Neural progenitor cell (in vitro differentiated cells): Measurements from ENCODE around the gene TMEM266. TPM values are rescaled to one million over a fixed set of nuclear protein-coding genes. Genes with fewer than 3 reads are reported as not detected.

Experiments
- DNase-seq: peaks from one replicate; pipeline ENCODE4 v3.0.0-alpha.2; 2016; ENCODE audit warnings: low spot score
- H2AFZ ChIP-seq: fragments of 200-600 bp; sonication (generic); replicated peaks from 2 replicates; pipeline ENCODE4 v1.6.1; 2016; ENCODE audit warnings: antibody characterized with exemption
- H3F3A ChIP-seq: fragments of 200-600 bp; sonication (generic); 2 replicates; pipeline ENCODE4 v1.6.1; 2016; ENCODE audit warnings: antibody characterized with exemption, low read depth
- H3K27ac ChIP-seq: fragments of 200-600 bp; sonication (generic); 2 replicates; pipeline ENCODE4 v1.5.1; 2016; ENCODE audit warnings: mild to moderate bottlenecking
- H3K27me3 ChIP-seq: fragments of 200-600 bp; sonication (generic); 2 replicates; pipeline ENCODE4 v1.6.1; 2016; ENCODE audit warnings: mild to moderate bottlenecking, moderate library complexity
- H3K36me3 ChIP-seq: fragments of 200-600 bp; sonication (generic); 2 replicates; pipeline ENCODE4 v1.5.1; 2016
- H3K4me1 ChIP-seq: fragments of 200-600 bp; sonication (generic); 2 replicates; pipeline ENCODE4 v1.6.1; 2016; ENCODE audit warnings: mixed run types
- H3K4me2 ChIP-seq: fragments of 200-600 bp; sonication (generic); 2 replicates; pipeline ENCODE4 v1.6.1; 2016
- H3K4me3 ChIP-seq: fragments of 200-600 bp; sonication (generic); 2 replicates; pipeline ENCODE4 v1.5.1; 2016
- H3K79me2 ChIP-seq: fragments of 200-600 bp; sonication (generic); 2 replicates; pipeline ENCODE4 v1.6.1; 2016; ENCODE audit warnings: low read depth
- H3K9ac ChIP-seq: fragments of 200-600 bp; sonication (generic); 2 replicates; pipeline ENCODE4 v1.6.1; 2016
- H3K9me3 ChIP-seq: fragments of 200-600 bp; sonication (generic); 2 replicates; pipeline ENCODE4 v1.5.1; 2016; ENCODE audit warnings: low read depth
- H4K20me1 ChIP-seq: fragments of 200-600 bp; sonication (generic); 2 replicates; pipeline ENCODE4 v1.6.1; 2016; ENCODE audit warnings: low read depth
- H3K27ac Mint-ChIP-seq: 3 replicates; pipeline ENCODE4 v1.8.0; 2021; ENCODE audit warnings: mixed read lengths
- H3K27me3 Mint-ChIP-seq: 2 replicates; pipeline ENCODE4 v1.8.0; 2022; ENCODE audit warnings: low read depth, mild to moderate bottlenecking, inconsistent platforms, moderate library complexity, mixed read lengths; ENCODE audit not compliant: insufficient read depth
- H3K36me3 Mint-ChIP-seq: 3 replicates; pipeline ENCODE4 v1.8.0; 2021; ENCODE audit warnings: mixed read lengths
- H3K4me1 Mint-ChIP-seq: 3 replicates; pipeline ENCODE4 v1.8.0; 2021; ENCODE audit warnings: mixed read lengths
- H3K4me3 Mint-ChIP-seq: 3 replicates; pipeline ENCODE4 v1.8.0; 2021; ENCODE audit warnings: mild to moderate bottlenecking, moderate library complexity, mixed read lengths
- H3K9me3 Mint-ChIP-seq: 3 replicates; pipeline ENCODE4 v1.8.0; 2020; ENCODE audit warnings: mixed read lengths
- CTCF ChIP-seq: fragments of 200-600 bp; sonication (generic); IDR thresholded peaks from 2 replicates; pipeline ENCODE4 v1.5.1; 2017; ENCODE audit warnings: antibody characterized with exemption, mild to moderate bottlenecking
- EZH2 ChIP-seq: fragments of 200-600 bp; sonication (generic); IDR thresholded peaks from 2 replicates; pipeline ENCODE4 v1.6.1; 2017; ENCODE audit warnings: antibody characterized with exemption, mild to moderate bottlenecking, moderate library complexity
- EZH2phosphoT487 ChIP-seq: fragments of 200-600 bp; sonication (generic); IDR thresholded peaks from 2 replicates; pipeline ENCODE4 v1.6.1; 2017; ENCODE audit warnings: antibody characterized with exemption
- total RNA-seq: library from RNA; depleted of rRNA; stranded (reverse); fragments of >200 nt; gene quantifications from 2 replicates; pipeline ENCODE4 v1.2.3, GENCODE V29; 2015; ENCODE audit warnings: low replicate concordance

TMEM266 gene
- total RNA-seq, 1 donor from 2014 or later = 0.43 TPM

- no peak overlapping the region for H3K4me2 ChIP-seq
- Mint-ChIP-seq H3K4me1 (peaks cover 14% of the 10 kb centered on the region), H3K36me3 (no peaks in the 10 kb centered on the region), H3K27me3 (peaks cover 8% of the 10 kb centered on the region), H3K4me3 (no peak overlapping the region), H3K27ac (no peak overlapping the region), H3K9me3 (no peaks in the 10 kb centered on the region)
- no peaks in the 10 kb centered on the region for H3K36me3 ChIP-seq
- H3K79me2 ChIP-seq = no peaks in the 10 kb centered on the region
- H3K9me3 ChIP-seq = no peaks in the 10 kb centered on the region
- H3K9ac ChIP-seq = no peak overlapping the region
- no peaks in the 10 kb centered on the region for H3K27me3 ChIP-seq
- no peak for DNase-seq
- no peaks in the 10 kb centered on the region for H4K20me1 ChIP-seq
- no peak overlapping the region for H2AFZ ChIP-seq
- H3K4me1 ChIP-seq = no peaks in the 10 kb centered on the region
- no peak for TF ChIP-seq EZH2phosphoT487
- TF ChIP-seq CTCF = no peak
- no peak for TF ChIP-seq EZH2
- no peak overlapping the region for H3K27ac ChIP-seq
- H3K4me3 ChIP-seq = no peak overlapping the region
- no peaks in the 10 kb centered on the region for H3F3A ChIP-seq
Observed at GRCh38 chr15:76162784-76163456, 103.1 kb downstream of the TMEM266 start.

DNA sequence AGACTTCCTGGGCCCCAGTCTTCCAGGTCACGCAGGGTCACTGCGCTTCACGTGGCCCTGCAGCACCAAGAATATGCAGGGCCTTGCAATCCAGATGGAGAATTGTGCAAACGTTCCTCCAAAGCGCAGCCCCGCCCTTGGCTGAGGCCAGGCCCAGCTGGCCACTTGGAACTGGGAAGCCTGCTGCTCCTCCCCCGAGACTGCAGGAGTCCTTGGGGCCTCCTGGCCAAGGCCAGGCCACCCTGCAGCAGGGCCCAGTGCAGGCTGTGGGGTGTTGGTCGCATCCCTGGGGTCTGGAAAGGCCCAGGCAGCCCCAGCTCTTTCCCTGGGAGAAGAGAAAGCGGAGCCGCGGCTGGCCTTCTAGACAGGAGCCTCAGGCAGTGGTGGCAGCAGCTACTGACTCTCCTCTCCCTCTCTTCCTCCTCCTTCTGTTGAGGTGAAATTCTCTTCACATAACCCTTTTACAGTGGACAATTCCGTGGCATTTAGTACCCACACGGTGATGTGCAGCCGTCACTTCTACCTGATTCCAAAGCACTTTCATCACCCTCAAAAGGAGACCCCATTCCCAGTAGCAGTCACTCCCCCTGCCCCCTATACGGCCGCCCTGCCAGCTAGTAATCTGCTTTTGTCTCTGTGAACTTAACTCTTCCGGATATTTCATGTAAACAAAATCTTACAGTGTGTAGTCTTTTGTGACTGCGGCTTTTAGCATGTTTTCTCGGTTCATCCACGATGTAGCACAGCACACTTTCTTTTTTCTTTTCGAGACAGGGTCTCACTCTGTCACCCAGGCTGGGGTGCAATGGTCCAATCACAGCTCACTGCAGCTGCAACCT lies 103.9 kb downstream of the TMEM266 start:
- Histone ChIP-seq H3K27ac (no peak overlapping the region), H3K4me3 (no peak overlapping the region), H3K9ac (no peak overlapping the region), H3K36me3 (no peaks in the 10 kb centered on the region), H2AFZ (no peak overlapping the region), H3K79me2 (no peaks in the 10 kb centered on the region), H3K4me1 (no peaks in the 10 kb centered on the region), H3K4me2 (no peak overlapping the region), H4K20me1 (no peaks in the 10 kb centered on the region), H3K9me3 (no peaks in the 10 kb centered on the region), H3F3A (no peaks in the 10 kb centered on the region), H3K27me3 (no peaks in the 10 kb centered on the region)
- H3K36me3 Mint-ChIP-seq = no peaks in the 10 kb centered on the region
- H3K27ac Mint-ChIP-seq = no peak overlapping the region
- peaks cover 14% of the 10 kb centered on the region for H3K4me1 Mint-ChIP-seq
- TF ChIP-seq EZH2phosphoT487 = no peak
- TF ChIP-seq CTCF = no peak
- TF ChIP-seq EZH2 = no peak
- no peaks in the 10 kb centered on the region for H3K9me3 Mint-ChIP-seq
- peaks cover 8% of the 10 kb centered on the region for H3K27me3 Mint-ChIP-seq
- DNase-seq = no peak
- H3K4me3 Mint-ChIP-seq = no peak overlapping the region

DNA sequence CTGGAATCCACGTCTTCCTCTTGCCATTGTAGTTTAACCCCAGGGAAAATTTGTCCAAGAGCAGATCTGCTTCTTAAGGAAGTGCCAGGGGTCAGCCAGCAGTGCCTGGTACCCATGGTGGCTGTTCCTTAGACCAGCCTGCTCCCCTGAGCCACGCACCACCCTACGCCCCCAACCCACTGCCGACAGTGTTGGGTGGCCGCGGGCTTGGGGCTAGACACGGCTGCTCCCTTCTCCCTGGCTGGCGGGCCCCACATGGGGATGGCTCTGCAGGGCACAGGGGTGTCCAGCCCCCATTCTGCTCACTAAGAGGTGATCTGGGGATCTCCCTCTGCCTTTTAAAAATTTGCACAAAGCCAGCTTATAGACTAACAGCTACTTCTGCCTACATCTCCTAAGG lies 104.8 kb downstream of the TMEM266 start:
- no peak overlapping the region for H2AFZ ChIP-seq
- no peaks in the 10 kb centered on the region for H3K9me3 ChIP-seq
- H3K4me2 ChIP-seq = no peak overlapping the region
- H3K4me3 Mint-ChIP-seq = no peak overlapping the region
- no peak overlapping the region for H3K27ac ChIP-seq
- peaks cover 8% of the 10 kb centered on the region for H3K27me3 Mint-ChIP-seq
- H3K79me2 ChIP-seq = no peaks in the 10 kb centered on the region
- no peak overlapping the region for H3K9ac ChIP-seq
- no peaks in the 10 kb centered on the region for H3K4me1 ChIP-seq
- no peak for TF ChIP-seq CTCF
- no peak for TF ChIP-seq EZH2
- no peak for TF ChIP-seq EZH2phosphoT487
- no peak for DNase-seq
- no peaks in the 10 kb centered on the region for H3K36me3 ChIP-seq
- no peaks in the 10 kb centered on the region for H3K9me3 Mint-ChIP-seq
- H3K27ac Mint-ChIP-seq = no peak overlapping the region
- no peaks in the 10 kb centered on the region for H4K20me1 ChIP-seq
- H3K4me1 Mint-ChIP-seq = peaks cover 14% of the 10 kb centered on the region
- H3K4me3 ChIP-seq = no peak overlapping the region
- no peaks in the 10 kb centered on the region for H3K27me3 ChIP-seq
- H3F3A ChIP-seq = no peaks in the 10 kb centered on the region
- no peaks in the 10 kb centered on the region for H3K36me3 Mint-ChIP-seq
